Progenitor cell of endocrine pancreas (in vitro differentiated cells): ENCODE data around the gene MAGEL2. TPM values are rescaled to one million over a fixed set of nuclear protein-coding genes. Genes with fewer than 3 reads are reported as not detected.
A peak's percentile ranks its signal among the peaks of the same experiment; 100 is the strongest.

Experiments
- DNase-seq: peaks from one replicate; pipeline ENCODE4 v3.0.0; 2021; ENCODE audit warnings: low spot score; ENCODE audit not compliant: unreplicated experiment
- H3K27ac Mint-ChIP-seq: 2 replicates; pipeline ENCODE4 v1.8.0; 2021; ENCODE audit warnings: mild to moderate bottlenecking, moderate library complexity, mixed read lengths
- H3K27me3 Mint-ChIP-seq: 2 replicates; pipeline ENCODE4 v1.8.0; 2021; ENCODE audit warnings: mixed read lengths
- H3K36me3 Mint-ChIP-seq: 2 replicates; pipeline ENCODE4 v1.8.0; 2022; ENCODE audit warnings: mixed read lengths; ENCODE audit not compliant: insufficient read depth
- H3K4me1 Mint-ChIP-seq: 2 replicates; pipeline ENCODE4 v1.8.0; 2021; ENCODE audit warnings: low read depth, mixed read lengths
- H3K4me3 Mint-ChIP-seq: 2 replicates; pipeline ENCODE4 v1.8.0; 2021; ENCODE audit warnings: low read depth, mild to moderate bottlenecking, moderate library complexity, mixed read lengths
- H3K9me3 Mint-ChIP-seq: 2 replicates; pipeline ENCODE4 v1.8.0; 2021; ENCODE audit warnings: low read depth, mixed read lengths
- CTCF ChIP-seq: fragments of 200-600 bp; sonication (generic); IDR thresholded peaks from one replicate; pipeline ENCODE4 v1.5.0; 2021; ENCODE audit warnings: antibody characterized with exemption, mild to moderate bottlenecking; ENCODE audit not compliant: unreplicated experiment
- total RNA-seq: library from RNA; stranded (reverse); gene quantifications from 2 replicates; pipeline ENCODE4 v1.2.1, GENCODE V29; 2021

MAGEL2 gene
- total RNA-seq, 1 donor from 2014 or later, result 16.1 TPM

- Mint-ChIP-seq H3K4me1 (peaks cover 9% of the 10 kb centered on the region), H3K36me3 (peaks cover 2% of the 10 kb centered on the region), H3K27me3 (no peaks in the 10 kb centered on the region), H3K27ac (no peak overlapping the region), H3K4me3 (no peak overlapping the region), H3K9me3 (peaks cover 9% of the 10 kb centered on the region)
- TF ChIP-seq CTCF, result peak; percentile 79
- no peak for DNase-seq
Measured at GRCh38 chr15:23642413-23643044, 5.1 kb downstream of the MAGEL2 start.

- peaks cover 10% of the 10 kb centered on the region for H3K9me3 Mint-ChIP-seq
- no peak for DNase-seq
- peaks cover 10% of the 10 kb centered on the region for H3K4me1 Mint-ChIP-seq
- H3K27me3 Mint-ChIP-seq, result no peaks in the 10 kb centered on the region
- TF ChIP-seq CTCF, result no peak
- H3K36me3 Mint-ChIP-seq, result peaks cover 4% of the 10 kb centered on the region
- H3K4me3 Mint-ChIP-seq, result no peak overlapping the region
- no peak overlapping the region for H3K27ac Mint-ChIP-seq
Measured at GRCh38 chr15:23634181-23634580, 13.5 kb downstream of the MAGEL2 start.

GRCh38 chr15:23629234-23629805 lies 18.3 kb downstream of the MAGEL2 start:
- peak overlapping the region; percentile 46 for H3K4me3 Mint-ChIP-seq
- peak; percentile 60 for TF ChIP-seq CTCF
- DNase-seq, result no peak
- peaks cover 26% of the 10 kb centered on the region for H3K4me1 Mint-ChIP-seq
- no peaks in the 10 kb centered on the region for H3K27me3 Mint-ChIP-seq
- peaks cover 28% of the 10 kb centered on the region for H3K9me3 Mint-ChIP-seq
- H3K27ac Mint-ChIP-seq, result peak overlapping the region; percentile 94
- H3K36me3 Mint-ChIP-seq, result peaks cover 4% of the 10 kb centered on the region

GRCh38 chr15:23628612-23629233 lies 18.9 kb downstream of the MAGEL2 start:
- no peak for TF ChIP-seq CTCF
- no peak for DNase-seq
- Mint-ChIP-seq H3K9me3 (peaks cover 28% of the 10 kb centered on the region), H3K36me3 (peaks cover 2% of the 10 kb centered on the region), H3K27me3 (no peaks in the 10 kb centered on the region), H3K4me1 (peaks cover 26% of the 10 kb centered on the region), H3K27ac (peak overlapping the region; percentile 94), H3K4me3 (peak overlapping the region; percentile 46)

- Mint-ChIP-seq H3K4me3 (no peak overlapping the region), H3K27me3 (no peaks in the 10 kb centered on the region), H3K9me3 (peaks cover 21% of the 10 kb centered on the region), H3K4me1 (no peaks in the 10 kb centered on the region), H3K27ac (no peak overlapping the region), H3K36me3 (peaks cover 1% of the 10 kb centered on the region)
- DNase-seq, result no peak
- no peak for TF ChIP-seq CTCF
Measured at GRCh38 chr15:23616536-23616935, 31.1 kb downstream of the MAGEL2 start.
